OCI-LY7 (cell line): Measurements from ENCODE around the gene SERPINB10.

Experiments
- CTCF ChIP-seq: fragments of 200-600 bp; sonication (generic); conservative IDR thresholded peaks from 2 replicates; pipeline ENCODE4 v1.5.1; 2014; ENCODE audit warnings: mild to moderate bottlenecking, antibody characterized with exemption, low read length, moderate library complexity, mixed read lengths
- EZH2phosphoT487 ChIP-seq: fragments of 200-600 bp; sonication (generic); IDR thresholded peaks from 2 replicates; pipeline ENCODE4 v1.6.1; 2018; ENCODE audit warnings: low read depth, borderline replicate concordance, mild to moderate bottlenecking, mixed run types, antibody characterized with exemption, low read length, moderate library complexity, mixed read lengths

- TF ChIP-seq CTCF (no peak), EZH2phosphoT487 (no peak)
These were observed 73.2 kb downstream of the SERPINB10 start for GRCh38 chr18:63980896-63981460.
